WTC11 (cell line): Measurements from ENCODE around the gene SLC34A1. TPM values are rescaled to one million over a fixed set of nuclear protein-coding genes. Genes with fewer than 3 reads are reported as not detected.

ENCODE experiments used
- ATAC-seq: fragments of 200-7000 bp; cut with Tn5 transposase; 2 replicates; pipeline ENCODE4 v1.10.0; 2021; ENCODE audit warnings: mild to moderate bottlenecking, moderate library complexity
- CTCF ChIA-PET: fragments of 300-600 bp; sonication (Branson Sonifier 250); formaldehyde crosslinking; loops from one replicate; lab custom pipeline; 2021; ENCODE audit warnings: antibody characterized with exemption; lab: Charles Lee
- POLR2A ChIA-PET: fragments of 350-600 bp; sonication (Branson Sonifier 250); formaldehyde crosslinking; loops from one replicate; lab custom pipeline; 2021; ENCODE audit warnings: antibody characterized with exemption; lab: Charles Lee
- DNase-seq: peaks from one replicate; pipeline ENCODE4 v3.0.0; 2021; ENCODE audit warnings: low spot score
- H3K27ac Mint-ChIP-seq: 2 replicates; pipeline ENCODE4 v1.8.0; 2021; ENCODE audit warnings: mixed read lengths
- H3K27me3 Mint-ChIP-seq: 2 replicates; pipeline ENCODE4 v1.8.0; 2021; ENCODE audit warnings: low read depth, mild to moderate bottlenecking, moderate library complexity, mixed read lengths
- H3K36me3 Mint-ChIP-seq: 2 replicates; pipeline ENCODE4 v1.8.0; 2021; ENCODE audit warnings: mixed read lengths
- H3K4me1 Mint-ChIP-seq: 2 replicates; pipeline ENCODE4 v1.8.0; 2022; ENCODE audit warnings: mixed read lengths
- H3K4me3 Mint-ChIP-seq: 2 replicates; pipeline ENCODE4 v1.8.0; 2021; ENCODE audit warnings: mild to moderate bottlenecking, moderate library complexity, mixed read lengths
- H3K9me3 Mint-ChIP-seq: 2 replicates; pipeline ENCODE4 v1.8.0; 2021; ENCODE audit warnings: mixed read lengths
- AR ChIP-seq: fragments of 250-450 bp; sonication (Bioruptor Pico); IDR thresholded peaks from 2 replicates; pipeline ENCODE4 v1.9.0; 2021; ENCODE audit warnings: mild to moderate bottlenecking
- ATF6 ChIP-seq: sonication (generic); formaldehyde crosslinking; IDR thresholded peaks from 2 replicates; pipeline ENCODE4 v1.8.1; 2023; ENCODE audit warnings: mild to moderate bottlenecking, missing genetic modification reagents
- CBFB ChIP-seq: sonication (generic); formaldehyde crosslinking; IDR thresholded peaks from 2 replicates; pipeline ENCODE4 v1.8.1; 2022; ENCODE audit warnings: mild to moderate bottlenecking, low read depth, missing genetic modification reagents
- CREB1 ChIP-seq: sonication (generic); formaldehyde crosslinking; IDR thresholded peaks from 2 replicates; pipeline ENCODE4 v1.8.0; 2023; ENCODE audit warnings: mild to moderate bottlenecking, missing genetic modification reagents
- CREM ChIP-seq: sonication (generic); formaldehyde crosslinking; IDR thresholded peaks from 2 replicates; pipeline ENCODE4 v1.8.1; 2022; ENCODE audit warnings: mild to moderate bottlenecking, missing genetic modification reagents, moderate library complexity
- E2F5 ChIP-seq: sonication (generic); formaldehyde crosslinking; IDR thresholded peaks from 2 replicates; pipeline ENCODE4 v1.8.1; 2022; ENCODE audit warnings: mild to moderate bottlenecking, moderate library complexity, missing genetic modification reagents
- EMX1 ChIP-seq: fragments of 250-450 bp; sonication (Bioruptor Pico); IDR thresholded peaks from 2 replicates; pipeline ENCODE4 v1.8.0; 2021; ENCODE audit warnings: mild to moderate bottlenecking
- ETV6 ChIP-seq: sonication (generic); formaldehyde crosslinking; IDR thresholded peaks from 2 replicates; pipeline ENCODE4 v1.8.1; 2022; ENCODE audit warnings: mild to moderate bottlenecking, missing genetic modification reagents
- FOXJ3 ChIP-seq: sonication (generic); formaldehyde crosslinking; IDR thresholded peaks from 2 replicates; pipeline ENCODE4 v1.9.0; 2021; ENCODE audit warnings: missing genetic modification reagents, mild to moderate bottlenecking, borderline replicate concordance
- FOXP4 ChIP-seq: sonication (generic); formaldehyde crosslinking; IDR thresholded peaks from 2 replicates; pipeline ENCODE4 v1.8.0; 2022; ENCODE audit warnings: mild to moderate bottlenecking, missing genetic modification reagents
- MYBL2 ChIP-seq: sonication (generic); formaldehyde crosslinking; IDR thresholded peaks from 2 replicates; pipeline ENCODE4 v1.8.1; 2023; ENCODE audit warnings: mild to moderate bottlenecking, moderate library complexity, missing genetic modification reagents
- NR1H2 ChIP-seq: sonication (generic); formaldehyde crosslinking; IDR thresholded peaks from 2 replicates; pipeline ENCODE4 v1.9.0; 2021; ENCODE audit warnings: mild to moderate bottlenecking, moderate library complexity, missing genetic modification reagents
- OVOL2 ChIP-seq: fragments of 250-450 bp; sonication (Bioruptor Pico); IDR thresholded peaks from 2 replicates; pipeline ENCODE4 v1.9.0; 2021; ENCODE audit warnings: mild to moderate bottlenecking, borderline replicate concordance
- PREB ChIP-seq: sonication (generic); formaldehyde crosslinking; IDR thresholded peaks from 2 replicates; pipeline ENCODE4 v1.8.1; 2022; ENCODE audit warnings: mild to moderate bottlenecking, missing genetic modification reagents, moderate library complexity, borderline replicate concordance
- PRRX2 ChIP-seq: fragments of 250-450 bp; sonication (Bioruptor Pico); IDR thresholded peaks from 2 replicates; pipeline ENCODE4 v1.8.0; 2021; ENCODE audit warnings: mild to moderate bottlenecking
- SMAD4 ChIP-seq: sonication (generic); formaldehyde crosslinking; IDR thresholded peaks from 2 replicates; pipeline ENCODE4 v1.8.0; 2022; ENCODE audit warnings: mild to moderate bottlenecking, missing genetic modification reagents
- STAT6 ChIP-seq: sonication (generic); formaldehyde crosslinking; conservative IDR thresholded peaks from 2 replicates; pipeline ENCODE4 v1.8.1; 2023; ENCODE audit warnings: mild to moderate bottlenecking, low read depth, missing genetic modification reagents, moderate library complexity
- USF2 ChIP-seq: sonication (generic); formaldehyde crosslinking; IDR thresholded peaks from 2 replicates; pipeline ENCODE4 v1.8.1; 2023; ENCODE audit warnings: mild to moderate bottlenecking, missing genetic modification reagents, moderate library complexity
- ZMAT4 ChIP-seq: fragments of 250-450 bp; sonication (Bioruptor Pico); IDR thresholded peaks from 2 replicates; pipeline ENCODE4 v1.9.0; 2021; ENCODE audit warnings: mild to moderate bottlenecking
- ZNF425 ChIP-seq: fragments of 250-450 bp; sonication (Bioruptor Pico); conservative IDR thresholded peaks from 2 replicates; pipeline ENCODE4 v1.9.0; 2021; ENCODE audit warnings: mild to moderate bottlenecking
- ZNF671 ChIP-seq: fragments of 250-450 bp; sonication (Bioruptor Pico); IDR thresholded peaks from 2 replicates; pipeline ENCODE4 v1.8.0; 2021; ENCODE audit warnings: mild to moderate bottlenecking
- total RNA-seq: library from RNA; stranded (reverse); gene quantifications from 3 replicates; pipeline ENCODE4 v1.2.3, GENCODE V29; 2021

The SLC34A1 gene
- total RNA-seq, 1 experiment from 2014 or later, result not detected

- no peak for TF ChIP-seq CREB1 (CRISPR knock-in tag)
- no peak for TF ChIP-seq OVOL2 (CRISPR knock-in tag)
- TF ChIP-seq ZNF425 (CRISPR knock-in tag), result no peak
- no peak for TF ChIP-seq PRRX2
- TF ChIP-seq AR (CRISPR knock-in tag), result no peak
These were observed 1.7 kb upstream of the SLC34A1 start (continued) for GRCh38 chr5:177382423-177383029.

GRCh38 chr5:177383181-177383580 lies 1.1 kb upstream of the SLC34A1 start:
- DNase-seq, result no peak
- H3K9me3 Mint-ChIP-seq, result no peaks in the 10 kb centered on the region
- CTCF ChIA-PET, result interaction anchor here (0.8 to 6.2 kb wide), 28 partner anchors 8 to 271 kb away, joined by 3 to 130 read pairs (median 4); partner anchors contain the start of genes GRK6, PFN3 and PRR7
- H3K27me3 Mint-ChIP-seq, result peaks cover 18% of the 10 kb centered on the region
- no peak for ATAC-seq
- H3K4me1 Mint-ChIP-seq, result peaks cover 18% of the 10 kb centered on the region
- H3K36me3 Mint-ChIP-seq, result no peaks in the 10 kb centered on the region
- H3K4me3 Mint-ChIP-seq, result no peak overlapping the region
- POLR2A ChIA-PET, result interaction anchor here (1.0 to 1.2 kb wide), 2 partner anchors 7 to 20 kb away, joined by 3 to 4 read pairs; no protein-coding TSS in a partner anchor
- no peak overlapping the region for H3K27ac Mint-ChIP-seq
- TF ChIP-seq PREB (CRISPR knock-in tag), result no peak
- no peak for TF ChIP-seq E2F5 (CRISPR knock-in tag)
- no peak for TF ChIP-seq ATF6
- TF ChIP-seq SMAD4 (CRISPR knock-in tag), result no peak
- no peak for TF ChIP-seq ZMAT4 (CRISPR knock-in tag)
- TF ChIP-seq CREM (CRISPR knock-in tag), result no peak
- TF ChIP-seq ETV6 (CRISPR knock-in tag), result no peak
- no peak for TF ChIP-seq NR1H2 (CRISPR knock-in tag)
- TF ChIP-seq CBFB (CRISPR knock-in tag), result no peak
- no peak for TF ChIP-seq STAT6 (CRISPR knock-in tag)
- TF ChIP-seq MYBL2 (CRISPR knock-in tag), result no peak
- no peak for TF ChIP-seq USF2 (CRISPR knock-in tag)
- no peak for TF ChIP-seq ZNF671 (CRISPR knock-in tag)
- TF ChIP-seq FOXP4, result no peak
- TF ChIP-seq EMX1 (CRISPR knock-in tag), result no peak
- no peak for TF ChIP-seq FOXJ3 (CRISPR knock-in tag)
